GM19043 (cell line): ENCODE results near the gene TNFRSF1B.

ENCODE experiments used
- ATAC-seq: cut with Tn5 transposase; IDR thresholded peaks from one replicate; pipeline ENCODE4 v1.9.1; 2021; ENCODE audit warnings: low read depth; ENCODE audit not compliant: unreplicated experiment

TNFRSF1B gene

GRCh38 chr1:12166834-12167492 lies at the start of gene TNFRSF1B:
TNFRSF1B (plus strand) TSS chr1:12166991; CDS start chr1:12167092, 101 bp downstream.
- ATAC-seq = peak; percentile 38

- ATAC-seq = no peak
These were observed 45.4 kb upstream of the TNFRSF1B start for GRCh38 chr1:12121212-12122003.

- ATAC-seq = no peak
These were observed 43.6 kb upstream of the TNFRSF1B start for GRCh38 chr1:12123172-12123571.

- no peak for ATAC-seq
These were observed 41.9 kb upstream of the TNFRSF1B start for GRCh38 chr1:12124693-12125421.

GRCh38 chr1:12125422-12126355 lies 41.1 kb upstream of the TNFRSF1B start:
- no peak for ATAC-seq

- ATAC-seq = no peak
These were observed 40.0 kb upstream of the TNFRSF1B start for GRCh38 chr1:12126781-12127180.

GRCh38 chr1:12127206-12127810 lies 39.5 kb upstream of the TNFRSF1B start:
- no peak for ATAC-seq

GRCh38 chr1:12128120-12128519 lies 38.7 kb upstream of the TNFRSF1B start:
- ATAC-seq = no peak

- ATAC-seq = no peak
These were observed 37.2 kb upstream of the TNFRSF1B start for GRCh38 chr1:12129624-12130023.

GRCh38 chr1:12130466-12131130 lies 36.2 kb upstream of the TNFRSF1B start:
- ATAC-seq = no peak

- no peak for ATAC-seq
These were observed 34.7 kb upstream of the TNFRSF1B start for GRCh38 chr1:12132078-12132477.

GRCh38 chr1:12134716-12135115 lies 32.1 kb upstream of the TNFRSF1B start:
- no peak for ATAC-seq

GRCh38 chr1:12135612-12136011 lies 31.2 kb upstream of the TNFRSF1B start:
- no peak for ATAC-seq

GRCh38 chr1:12136916-12137610 lies 29.7 kb upstream of the TNFRSF1B start:
- ATAC-seq = no peak

GRCh38 chr1:12138196-12139168 lies 28.3 kb upstream of the TNFRSF1B start:
- ATAC-seq = no peak

- no peak for ATAC-seq
These were observed 26.8 kb upstream of the TNFRSF1B start for GRCh38 chr1:12140016-12140415.

GRCh38 chr1:12140515-12141162 lies 26.2 kb upstream of the TNFRSF1B start:
- ATAC-seq = no peak
